Inflammatory macrophage treated with lipopolysaccharide for 4 hours (primary cell): ENCODE measurements around the gene SHF.

Source experiments
- DNase-seq: peaks from one replicate; pipeline ENCODE4 v3.0.0-alpha.2; 2020

Gene SHF

GRCh38 chr15:45123397-45123796 lies 64.4 kb downstream of the SHF start:
- no peak for DNase-seq

GRCh38 chr15:45122719-45123118 lies 65.0 kb downstream of the SHF start:
- no peak for DNase-seq

- peak; percentile 87 for DNase-seq
Observed at GRCh38 chr15:45121706-45122417, 65.9 kb downstream of the SHF start.

GRCh38 chr15:45121020-45121419 lies 66.7 kb downstream of the SHF start:
- DNase-seq: no peak

- DNase-seq: no peak
Observed at GRCh38 chr15:45120081-45120972, 67.4 kb downstream of the SHF start.

GRCh38 chr15:45118996-45119395 lies 68.8 kb downstream of the SHF start:
- no peak for DNase-seq

- DNase-seq: peak; percentile 85
Observed at GRCh38 chr15:45118131-45118588, 69.6 kb downstream of the SHF start.

- no peak for DNase-seq
Observed at GRCh38 chr15:45117308-45118130, 70.2 kb downstream of the SHF start.
